GM23248 (cell line): ENCODE results near the gene ABCG4.

Source experiments
- EZH2 ChIP-seq: fragments of 200-600 bp; sonication (generic); IDR thresholded peaks from 2 replicates; pipeline ENCODE4 v1.6.1; 2018; ENCODE audit warnings: antibody characterized with exemption, mild to moderate bottlenecking; ENCODE audit not compliant: insufficient read depth, poor library complexity, severe bottlenecking
- EZH2phosphoT487 ChIP-seq: fragments of 200-600 bp; sonication (generic); IDR thresholded peaks from 2 replicates; pipeline ENCODE4 v1.6.1; 2018; ENCODE audit warnings: antibody characterized with exemption, moderate library complexity, mild to moderate bottlenecking, low read depth; ENCODE audit not compliant: insufficient read depth

DNA sequence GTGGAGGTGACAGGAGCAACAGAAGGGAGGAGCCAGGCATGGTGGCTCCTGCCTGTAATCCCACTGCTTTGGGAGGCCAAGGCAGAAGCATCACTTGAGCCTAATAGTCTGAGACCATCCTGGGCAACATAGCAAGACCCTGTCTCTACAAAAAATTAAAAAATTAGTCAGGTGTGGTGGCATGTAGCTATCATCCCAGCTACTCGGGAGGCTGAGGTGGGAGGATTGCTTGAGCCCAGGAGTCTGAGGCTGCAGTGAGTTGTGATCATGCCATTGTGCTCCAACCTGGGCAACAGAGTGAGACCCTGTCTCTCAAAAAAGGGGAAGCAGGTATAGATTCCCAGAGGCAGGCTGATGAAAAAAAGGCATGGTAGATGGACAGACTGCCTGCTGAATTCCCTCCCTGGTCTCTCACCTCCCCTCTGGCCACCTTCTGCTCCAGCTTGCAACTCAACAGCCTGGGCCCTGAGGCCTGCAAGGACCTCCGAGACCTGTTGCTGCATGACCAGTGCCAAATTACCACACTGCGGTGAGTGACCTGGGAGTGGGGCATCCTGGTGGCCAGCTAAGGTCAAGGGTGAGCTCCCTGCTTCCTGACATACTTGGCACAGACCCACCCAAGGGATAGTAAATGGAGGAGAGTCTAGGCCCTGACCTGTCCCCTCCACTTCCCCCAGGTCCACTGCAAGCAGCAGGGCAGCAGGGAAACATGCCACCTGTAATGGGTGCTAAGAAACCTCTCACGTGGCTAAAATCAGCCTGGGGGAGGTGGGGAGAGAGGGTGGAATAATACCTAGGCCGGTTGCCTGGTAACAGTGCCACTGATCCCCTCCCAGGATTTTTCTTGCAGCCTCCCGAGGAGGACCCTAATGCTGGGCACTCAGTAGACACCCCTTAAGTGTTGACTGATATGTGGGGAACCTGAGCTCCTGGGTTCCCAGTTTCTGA lies 32.2 kb downstream of the ABCG4 start:
- TF ChIP-seq EZH2, result no peak
- TF ChIP-seq EZH2phosphoT487, result no peak
